ENCODE measurements around the gene NENF. TPM values are rescaled to one million over a fixed set of nuclear protein-coding genes. Genes with fewer than 3 reads are reported as not detected.
"Not testable (repeated sequence)": the region's sequence is repeated elsewhere in the genome, so short reads cannot be mapped to it uniquely, and the experiment has no call there.

Gene NENF
- total RNA-seq, 1 donor from 2014 or later: 40.4 TPM

DNA sequence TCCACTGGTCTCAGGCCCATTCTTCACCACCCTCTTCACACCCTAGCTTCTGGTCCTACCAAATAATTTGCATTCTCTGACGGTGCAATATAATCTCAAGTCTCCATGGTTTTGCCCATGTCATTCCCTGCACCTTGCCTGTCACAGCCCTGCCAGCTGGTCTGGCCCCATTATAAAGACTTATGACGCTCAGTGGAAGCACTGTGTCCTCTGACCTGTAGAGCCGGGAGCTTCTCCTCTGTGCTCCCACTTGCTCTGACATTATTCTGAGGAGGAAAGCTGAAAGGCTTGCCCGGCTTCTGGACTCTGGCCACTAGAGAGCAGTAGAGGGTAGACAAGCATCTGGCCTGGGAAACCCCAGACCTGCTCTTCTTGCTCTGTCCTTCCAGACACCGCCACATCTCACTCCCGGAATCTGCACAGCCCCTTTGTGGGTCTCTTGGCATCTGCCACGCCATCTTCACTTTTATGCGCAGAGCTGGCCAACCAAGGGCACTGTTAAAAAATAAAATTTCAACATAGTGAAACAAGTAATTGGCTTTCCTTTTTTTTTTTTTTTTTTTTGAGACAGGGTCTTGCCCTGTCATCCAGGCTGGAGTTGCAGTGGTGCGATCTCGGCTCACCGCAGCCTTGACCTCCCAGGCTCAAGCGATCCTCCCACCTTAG lies 44.4 kb downstream of the NENF start:
- Mint-ChIP-seq H3K4me3 (no peak overlapping the region), H3K9me3 (no peaks in the 10 kb centered on the region), H3K4me1 (peaks cover 14% of the 10 kb centered on the region), H3K27ac (ENCODE audit: unreplicated experiment) (no peak overlapping the region), H3K36me3 (ENCODE audit: low read depth) (no peaks in the 10 kb centered on the region), H3K27me3 (ENCODE audit: low read depth) (no peaks in the 10 kb centered on the region)
- TF ChIP-seq, protein P1, sequence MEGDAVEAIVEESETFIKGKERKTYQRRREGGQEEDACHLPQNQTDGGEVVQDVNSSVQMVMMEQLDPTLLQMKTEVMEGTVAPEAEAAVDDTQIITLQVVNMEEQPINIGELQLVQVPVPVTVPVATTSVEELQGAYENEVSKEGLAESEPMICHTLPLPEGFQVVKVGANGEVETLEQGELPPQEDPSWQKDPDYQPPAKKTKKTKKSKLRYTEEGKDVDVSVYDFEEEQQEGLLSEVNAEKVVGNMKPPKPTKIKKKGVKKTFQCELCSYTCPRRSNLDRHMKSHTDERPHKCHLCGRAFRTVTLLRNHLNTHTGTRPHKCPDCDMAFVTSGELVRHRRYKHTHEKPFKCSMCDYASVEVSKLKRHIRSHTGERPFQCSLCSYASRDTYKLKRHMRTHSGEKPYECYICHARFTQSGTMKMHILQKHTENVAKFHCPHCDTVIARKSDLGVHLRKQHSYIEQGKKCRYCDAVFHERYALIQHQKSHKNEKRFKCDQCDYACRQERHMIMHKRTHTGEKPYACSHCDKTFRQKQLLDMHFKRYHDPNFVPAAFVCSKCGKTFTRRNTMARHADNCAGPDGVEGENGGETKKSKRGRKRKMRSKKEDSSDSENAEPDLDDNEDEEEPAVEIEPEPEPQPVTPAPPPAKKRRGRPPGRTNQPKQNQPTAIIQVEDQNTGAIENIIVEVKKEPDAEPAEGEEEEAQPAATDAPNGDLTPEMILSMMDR (conservative IDR thresholded peaks at IDR 0.05): peak; percentile 90
- peak; percentile 83 for DNase-seq (ENCODE audit: low read depth, low spot score)

DNA sequence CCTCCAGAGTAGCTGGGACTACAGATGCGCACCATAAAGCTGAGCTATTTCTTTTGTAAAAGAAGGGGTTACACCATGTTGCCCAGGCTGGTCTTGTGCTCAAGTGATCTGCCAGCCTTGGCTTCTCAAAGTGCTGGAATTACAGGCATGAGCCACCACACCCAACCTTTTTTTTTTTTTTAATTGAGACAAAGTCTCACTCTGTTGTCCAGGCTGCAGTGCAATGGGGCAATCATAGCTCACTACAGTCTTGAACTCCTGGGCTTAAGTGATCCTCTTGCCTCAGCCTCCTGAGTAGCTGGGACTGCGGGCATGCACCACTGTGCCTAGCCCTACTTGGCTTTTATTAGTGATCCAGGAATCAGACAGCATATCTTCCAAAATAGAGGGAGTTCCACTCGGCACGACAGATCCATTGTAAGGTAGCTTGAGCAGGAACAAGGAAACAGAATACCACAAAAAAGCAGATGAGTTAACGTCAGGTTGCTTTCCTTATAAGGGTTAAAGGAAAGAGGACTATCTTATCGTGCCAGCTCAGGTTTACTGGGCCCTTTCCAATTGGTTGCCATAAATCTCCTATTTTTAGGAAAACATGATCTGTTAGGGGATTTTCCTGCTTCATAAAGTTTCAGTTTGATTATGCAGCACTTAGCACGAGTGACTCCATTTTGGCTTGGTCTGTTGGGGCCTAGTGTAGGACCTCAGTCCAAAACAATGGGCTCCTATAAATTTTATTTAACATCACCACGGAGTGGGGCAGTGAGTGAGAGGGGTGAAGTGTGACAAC lies 45.2 kb downstream of the NENF start:
- TF ChIP-seq, protein P1 (conservative IDR thresholded peaks at IDR 0.05): no peak
- no peak overlapping the region for H3K27ac Mint-ChIP-seq (ENCODE audit: unreplicated experiment)
- no peaks in the 10 kb centered on the region for H3K36me3 Mint-ChIP-seq (ENCODE audit: low read depth)
- no peaks in the 10 kb centered on the region for H3K27me3 Mint-ChIP-seq (ENCODE audit: low read depth)
- peaks cover 14% of the 10 kb centered on the region for H3K4me1 Mint-ChIP-seq
- no peak for DNase-seq (ENCODE audit: low read depth, low spot score)
- H3K9me3 Mint-ChIP-seq: no peaks in the 10 kb centered on the region
- no peak overlapping the region for H3K4me3 Mint-ChIP-seq

DNA sequence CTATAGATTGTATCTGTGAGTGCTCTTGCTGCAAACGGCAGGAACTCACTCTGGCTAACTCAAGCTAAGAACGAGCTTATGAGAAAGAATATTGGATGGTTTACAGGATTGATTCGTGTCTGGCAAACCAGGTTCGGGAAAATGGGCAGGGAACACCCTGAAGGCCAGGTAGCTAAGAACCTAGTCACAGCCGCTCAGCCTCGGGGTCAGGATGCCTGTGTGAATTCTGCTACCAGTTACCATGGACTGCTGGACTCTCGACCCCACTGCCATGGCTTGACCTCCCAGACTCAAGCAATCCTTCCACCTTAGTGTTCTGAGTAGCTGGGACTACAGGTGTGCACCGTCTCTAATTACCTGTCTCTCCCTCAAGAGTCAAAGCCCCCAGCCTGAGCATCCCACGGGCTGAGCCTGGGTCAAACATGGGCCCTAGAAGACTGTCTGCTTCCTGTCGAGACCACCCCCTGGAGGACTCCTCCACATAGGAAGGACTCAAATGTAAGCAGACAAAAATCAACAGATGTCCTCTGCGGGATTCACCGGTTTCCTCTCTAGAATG lies 45.8 kb downstream of the NENF start:
- no peaks in the 10 kb centered on the region for H3K9me3 Mint-ChIP-seq
- no peak overlapping the region for H3K27ac Mint-ChIP-seq (ENCODE audit: unreplicated experiment)
- H3K4me3 Mint-ChIP-seq: no peak overlapping the region
- no peaks in the 10 kb centered on the region for H3K27me3 Mint-ChIP-seq (ENCODE audit: low read depth)
- H3K4me1 Mint-ChIP-seq: peaks cover 14% of the 10 kb centered on the region
- no peak for DNase-seq (ENCODE audit: low read depth, low spot score)
- no peaks in the 10 kb centered on the region for H3K36me3 Mint-ChIP-seq (ENCODE audit: low read depth)
- TF ChIP-seq, protein P1 (conservative IDR thresholded peaks at IDR 0.05): no peak

DNA sequence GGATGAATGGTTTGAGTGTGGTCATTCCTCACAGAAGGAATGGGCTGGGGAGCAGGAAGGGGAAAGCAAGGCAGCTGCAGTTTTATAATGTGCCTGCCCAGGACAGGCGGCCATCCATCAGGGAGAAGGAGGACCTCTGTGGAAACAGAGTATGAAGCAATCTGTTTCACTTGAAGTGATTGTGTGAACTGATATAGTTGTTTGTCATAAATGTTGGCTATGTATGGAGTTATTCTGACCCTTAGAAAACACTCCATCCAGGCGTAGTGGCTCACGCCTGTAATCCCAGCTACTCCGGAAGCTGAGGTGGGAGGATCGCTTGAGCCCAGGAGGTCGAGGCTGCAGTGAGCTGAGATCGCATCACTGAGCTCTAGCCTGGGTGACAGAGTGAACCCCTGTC lies 46.5 kb downstream of the NENF start:
- no peaks in the 10 kb centered on the region for H3K36me3 Mint-ChIP-seq (ENCODE audit: low read depth)
- H3K9me3 Mint-ChIP-seq: no peaks in the 10 kb centered on the region
- peaks cover 14% of the 10 kb centered on the region for H3K4me1 Mint-ChIP-seq
- TF ChIP-seq, protein P1 (conservative IDR thresholded peaks at IDR 0.05): no peak
- H3K4me3 Mint-ChIP-seq: no peak overlapping the region
- no peaks in the 10 kb centered on the region for H3K27me3 Mint-ChIP-seq (ENCODE audit: low read depth)
- no peak for DNase-seq (ENCODE audit: low read depth, low spot score)
- no peak overlapping the region for H3K27ac Mint-ChIP-seq (ENCODE audit: unreplicated experiment)

DNA sequence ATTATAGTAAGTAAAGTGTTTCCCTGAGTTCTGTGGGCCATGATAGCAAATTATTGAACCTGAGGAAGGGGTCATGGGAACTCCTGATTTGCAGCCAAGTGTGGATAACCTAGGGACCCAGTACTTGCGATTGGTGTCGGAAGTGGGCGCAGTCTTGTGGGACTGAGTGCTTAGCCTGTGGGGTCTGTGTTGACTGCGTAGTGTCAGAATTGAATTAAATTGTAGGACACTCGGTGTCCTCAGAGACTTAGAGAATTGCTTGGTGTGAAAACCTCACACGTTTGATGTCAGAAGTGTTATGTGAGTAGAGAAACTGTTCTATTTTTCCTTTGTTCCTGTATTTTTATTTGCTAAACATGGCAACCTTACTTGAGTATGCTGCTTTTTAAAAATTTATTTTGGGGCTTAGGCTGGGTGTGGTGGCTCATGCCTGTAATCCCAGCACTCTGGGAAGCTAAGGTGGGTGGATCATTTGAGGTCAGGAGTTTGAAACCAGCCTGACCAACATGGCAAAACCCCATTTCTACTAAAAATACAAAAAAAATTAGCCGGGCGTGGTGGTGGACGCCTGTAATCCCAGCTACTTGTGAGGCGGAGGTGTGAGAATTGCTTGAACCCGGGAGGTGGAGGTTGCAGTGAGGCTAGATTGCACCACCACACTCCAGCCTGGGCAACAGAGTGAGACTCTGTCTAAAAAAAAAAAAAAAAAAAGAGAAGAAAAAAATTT lies 48.2 kb downstream of the NENF start:
- not testable (repeated sequence) for DNase-seq (ENCODE audit: low read depth, low spot score); H3K9me3 Mint-ChIP-seq; H3K27ac Mint-ChIP-seq (ENCODE audit: unreplicated experiment); H3K27me3 Mint-ChIP-seq (ENCODE audit: low read depth); H3K4me3 Mint-ChIP-seq; H3K36me3 Mint-ChIP-seq (ENCODE audit: low read depth)
- H3K4me1 Mint-ChIP-seq: peaks cover 21% of the 10 kb centered on the region
